GM12878 (cell line): ENCODE results near the gene SERINC1. TPM values are rescaled to one million over a fixed set of nuclear protein-coding genes. Genes with fewer than 3 reads are reported as not detected.

Experiments
- ATAC-seq: fragments of 200-7000 bp; cut with Tn5 transposase; 3 replicates; pipeline ENCODE4 v1.9.1; 2020; ENCODE audit warnings: mild to moderate bottlenecking, moderate library complexity
- BruUV-seq: library from RNA; stranded (reverse); fragments of 400-500 nt; replicated peaks from 2 replicates; lab custom pipeline; 2021; lab: Mats Ljungman, UMichigan
- CTCF ChIA-PET: fragments of 300-600 bp; sonication (Branson Sonifier 250); formaldehyde crosslinking; extraction: SDS; loops from one replicate; lab custom pipeline; 2021; ENCODE audit warnings: inconsistent platforms; lab: Yijun Ruan, JAX
- POLR2A ChIA-PET: fragments of 350-600 bp; formaldehyde crosslinking; extraction: SDS; loops from one replicate; lab custom pipeline; 2021; ENCODE audit warnings: inconsistent platforms; lab: Charles Lee
- RAD21 ChIA-PET: fragments of 300-600 bp; sonication (Branson Sonifier 250); formaldehyde crosslinking; loops from one replicate; lab custom pipeline; 2023; ENCODE audit warnings: antibody characterized with exemption; ENCODE audit not compliant: unreplicated experiment; lab: Charles Lee
- SMC1A ChIA-PET: fragments of 300-600 bp; sonication (Branson Sonifier 250); formaldehyde crosslinking; loops from one replicate; lab custom pipeline; 2023; ENCODE audit not compliant: unreplicated experiment, uncharacterized antibody; lab: Charles Lee
- DNase-seq: peaks from one replicate; pipeline ENCODE4 v3.0.0-alpha.2; 2011; ENCODE audit warnings: low read depth, low spot score
- FAIRE-seq: peaks from 3 replicates; lab custom pipeline; 2011; peaks lifted over from hg19 to GRCh38; lab: Jason Lieb, UNC
- H2AFZ ChIP-seq: 2 replicates; pipeline ENCODE4 v1.6.0; 2011; ENCODE audit warnings: low read depth, low read length, control low read depth; ENCODE audit not compliant: control insufficient read depth
- H3K27ac ChIP-seq: 2 replicates; pipeline ENCODE4 v1.5.1; 2011; ENCODE audit warnings: control low read depth; ENCODE audit not compliant: control insufficient read depth, insufficient read depth
- H3K27me3 ChIP-seq, 2 experiments: replicated peaks in 1 of 2; 2 replicates each; pipeline versions ENCODE4 v1.6.0 to v1.6.1; 2011; ENCODE audit warnings: low read length in 1 of 2; ENCODE audit not compliant: control insufficient read depth in 2 of 2, insufficient read depth in 2 of 2
- H3K36me3 ChIP-seq, 2 experiments: 2 replicates each; pipeline ENCODE4 v1.5.1; 2011; ENCODE audit warnings: low read length in 1 of 2; ENCODE audit not compliant: control insufficient read depth in 2 of 2, insufficient read depth in 2 of 2
- H3K4me1 ChIP-seq: 2 replicates; pipeline ENCODE4 v1.6.1; 2011; ENCODE audit warnings: mild to moderate bottlenecking, low read length, moderate library complexity, mixed read lengths; ENCODE audit not compliant: control insufficient read depth, insufficient read depth
- H3K4me2 ChIP-seq: 2 replicates; pipeline ENCODE4 v1.6.0; 2011; ENCODE audit warnings: control low read depth; ENCODE audit not compliant: control insufficient read depth, insufficient read depth
- H3K4me3 ChIP-seq: fragments of 200-600 bp; sonication (generic); 2 replicates; pipeline ENCODE4 v1.5.1; 2016
- H3K79me2 ChIP-seq: 2 replicates; pipeline ENCODE4 v1.6.0; 2011; ENCODE audit warnings: low read length; ENCODE audit not compliant: control insufficient read depth, insufficient read depth
- H3K9ac ChIP-seq: 2 replicates; pipeline ENCODE4 v1.8.0; 2011; ENCODE audit warnings: low read length, control low read depth, mixed read lengths; ENCODE audit not compliant: control insufficient read depth, insufficient read depth
- H3K9me3 ChIP-seq: replicated peaks from 3 replicates; pipeline ENCODE4 v1.5.1; 2011; ENCODE audit warnings: mild to moderate bottlenecking, low read length; ENCODE audit not compliant: control insufficient read depth, insufficient read depth
- H4K20me1 ChIP-seq: 2 replicates; pipeline ENCODE4 v1.6.0; 2011; ENCODE audit not compliant: control insufficient read depth, insufficient read depth
- FOXK2 ChIP-seq: fragments of 450-650 bp; IDR thresholded peaks from 2 replicates; pipeline ENCODE4 v1.6.1; 2017; ENCODE audit warnings: mild to moderate bottlenecking, moderate library complexity
- HDGF ChIP-seq: fragments of 450-650 bp; IDR thresholded peaks from 2 replicates; pipeline ENCODE4 v1.6.1; 2016; ENCODE audit warnings: antibody characterized with exemption
- IKZF1 ChIP-seq: fragments of 450-650 bp; conservative IDR thresholded peaks from 2 replicates; pipeline ENCODE4 v1.6.1; 2017; ENCODE audit warnings: antibody characterized with exemption, mild to moderate bottlenecking
- IKZF2 ChIP-seq, 2 experiments: fragments of 450-650 bp; IDR thresholded peaks; 2 replicates each; pipeline ENCODE4 v1.6.1; 2017; ENCODE audit warnings: mild to moderate bottlenecking in 2 of 2, moderate library complexity in 2 of 2
- RB1 ChIP-seq: fragments of 450-650 bp; formaldehyde crosslinking; IDR thresholded peaks from 2 replicates; pipeline ENCODE4 v1.6.1; 2017; ENCODE audit warnings: mild to moderate bottlenecking, borderline replicate concordance
- RELA ChIP-seq: fragments of 450-650 bp; IDR thresholded peaks from 2 replicates; pipeline ENCODE4 v1.8.0; 2014; ENCODE audit warnings: borderline replicate concordance; ENCODE audit not compliant: partially characterized antibody
- SIX5 ChIP-seq: IDR thresholded peaks from 2 replicates; pipeline ENCODE4 v1.6.1; 2011; ENCODE audit warnings: mild to moderate bottlenecking, low read depth, low read length, moderate library complexity; ENCODE audit not compliant: severe bottlenecking
- SREBF2 ChIP-seq: IDR thresholded peaks from 2 replicates; pipeline ENCODE4 v1.6.1; 2012; ENCODE audit warnings: mild to moderate bottlenecking, low read length
- ZNF217 ChIP-seq: fragments of 450-650 bp; IDR thresholded peaks from 2 replicates; pipeline ENCODE4 v1.6.1; 2017; ENCODE audit warnings: antibody characterized with exemption, mild to moderate bottlenecking
- WGBS: methylation state at CpG from one replicate; pipeline ENCODE4 v1.1.6; 2016; ENCODE audit warnings: low lambda C conversion rate; ENCODE audit not compliant: insufficient replicate concordance, insufficient coverage; ENCODE audit errors: missing lambda C conversion rate; 5-methylcytosine and 5-hydroxymethylcytosine counted together
- in situ Hi-C: fragments of 300-500 bp; cut with MboI; formaldehyde crosslinking; loops from 9 replicates; pipeline ENCODE4 v1.14.3; 2018; ENCODE audit warnings: mixed read lengths
- intact Hi-C: fragments of 100-400 bp; cut with micrococcal nuclease; formaldehyde crosslinking; loops from one replicate; pipeline ENCODE4 v1.14.2; 2022; ENCODE audit not compliant: unreplicated experiment
- polyA plus RNA-seq, 11 experiments: library from polyadenylated mRNA; depleted of rRNA in 4 of 11; unstranded in 6 of 11; stranded (reverse) in 5 of 11; fragments of >200 nt; fragmentation: Nextera tagmentation in 4 of 11; fragmentation: Illumina TruSeq in 1 of 11; extraction: Ambion mirVana in 4 of 11; extraction: Trizol in 1 of 11; gene quantifications; 1 replicate in 1 of 11; 2 replicates in 10 of 11; pipeline versions ENCODE4 v1.2.1 to v1.2.3, GENCODE V29; 2011 to 2016; ENCODE audit warnings: inconsistent platforms in 2 of 11, missing spikeins in 2 of 11, low read depth in 1 of 11
- total RNA-seq, 4 experiments: library from RNA; depleted of rRNA in 3 of 4; stranded (reverse); fragments of >200 nt in 3 of 4; fragmentation: Illumina TruSeq in 1 of 4; extraction: Trizol in 1 of 4; gene quantifications; 2 replicates each; pipeline versions ENCODE4 v1.2.1 to v1.2.3, GENCODE V29; 2013 to 2021
- TF ChIP-seq, protein P1 (sequence below): IDR thresholded peaks from 2 replicates; pipeline ENCODE4 v1.6.1; 2011; ENCODE audit warnings: borderline replicate concordance, low read depth, mild to moderate bottlenecking, moderate library complexity, mixed read lengths, low read length; ENCODE audit not compliant: insufficient read depth; ENCODE audit errors: extremely low read length
- TF ChIP-seq, protein P2 (sequence below): fragments of 450-650 bp; IDR thresholded peaks from 2 replicates; pipeline ENCODE4 v1.6.1; 2017; ENCODE audit warnings: mild to moderate bottlenecking, moderate library complexity
- TF ChIP-seq, protein P3 (sequence below): fragments of 450-650 bp; IDR thresholded peaks from 2 replicates; pipeline ENCODE4 v1.6.1; 2017; ENCODE audit warnings: low read depth, mild to moderate bottlenecking, moderate library complexity
- TF ChIP-seq, protein P4 (sequence below): fragments of 450-650 bp; conservative IDR thresholded peaks from 2 replicates; pipeline ENCODE4 v1.6.1; 2017; ENCODE audit warnings: mild to moderate bottlenecking, moderate library complexity

SERINC1 gene
- total and polyA plus RNA-seq, 10 of the 15 experiments (the other 5 are each of a cell fraction or from before 2014, with no cell fraction given) = 18.5 to 45.7 (median 31.1) TPM

DNA sequence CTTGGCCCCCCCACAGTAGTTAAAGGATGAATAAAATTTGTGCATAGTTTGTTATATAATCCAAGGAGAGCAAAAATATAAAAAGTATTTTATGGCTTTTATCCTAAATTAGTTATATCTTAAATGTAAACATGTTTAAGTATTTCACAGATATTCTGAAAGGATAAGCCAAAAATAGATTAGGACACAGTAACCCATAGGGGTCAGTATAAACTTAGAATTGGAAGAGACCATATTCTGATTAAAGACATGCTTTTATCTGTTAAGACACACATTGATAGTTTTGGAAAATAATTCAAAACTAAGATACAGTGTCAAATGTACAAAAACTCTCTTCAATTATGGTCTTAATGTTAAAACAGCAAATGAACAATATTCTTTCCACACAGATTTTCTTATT, 4.5 kb upstream of the SERINC1 start (continued):
- no peak for TF ChIP-seq ZNF217

DNA sequence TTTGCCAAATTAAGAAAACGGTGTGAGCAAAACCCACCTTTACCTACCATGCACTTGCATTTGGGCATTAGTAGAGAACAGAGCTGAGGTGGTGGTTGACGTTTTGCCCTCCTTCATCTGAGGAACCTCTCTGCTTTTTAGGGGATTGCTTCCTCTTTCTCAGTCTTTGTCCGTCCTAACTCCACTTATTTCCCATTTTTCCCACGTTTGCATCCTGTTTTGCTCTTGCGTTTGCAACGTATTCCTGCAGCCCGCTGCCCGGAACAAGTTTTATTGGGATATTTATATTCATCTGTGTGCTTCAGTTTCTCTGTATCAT, 374 bp upstream of the SERINC1 start:
- POLR2A ChIA-PET = interaction anchor here (0.8 to 2.3 kb wide), 3 partner anchors 70 to 459 kb away, joined by 3 to 9 read pairs (median 3); partner anchors contain the start of gene HSF2
- DNase-seq (no peak), FAIRE-seq (no peak), ATAC-seq (peak; percentile 69)
- Histone ChIP-seq H3K79me2 (peaks cover 44% of the 10 kb centered on the region), H2AFZ (peak overlapping the region; percentile 100), H4K20me1 (no peaks in the 10 kb centered on the region), H3K9ac (peak overlapping the region; percentile 93), H3K4me2 (peak overlapping the region; percentile 62), H3K4me1 (no peaks in the 10 kb centered on the region; the same call in 1 of the 2 replicates), H3K27me3 (no peaks in the 10 kb centered on the region), H3K9me3 (no peaks in the 10 kb centered on the region), H3K36me3 (no peaks in the 10 kb centered on the region), H3K4me3 (peak overlapping the region; percentile 92), H3K27ac (peak overlapping the region; percentile 89)
- BruUV-seq = TSS peak; percentile 89
- SMC1A ChIA-PET = interaction anchor here (0.7 to 2.6 kb wide), 6 partner anchors 25 to 367 kb away, joined by 3 to 9 read pairs (median 5); no protein-coding TSS in a partner anchor
- WGBS = 1% methylated on average over 8 of the region's 8 CpGs
- in situ Hi-C loops (loop anchor here (25.0 kb wide), 1 partner anchor 1135 kb away; the partner anchor contains the start of gene TBC1D32), intact Hi-C loops (loop anchor here (10.0 kb wide), 1 partner anchor 243 kb away; no protein-coding TSS in a partner anchor)
- CTCF ChIA-PET = interaction anchor here (0.7 to 2.2 kb wide), 7 partner anchors 13 to 256 kb away, joined by 3 to 12 read pairs (median 3); no protein-coding TSS in a partner anchor
- RAD21 ChIA-PET = interaction anchor here (0.8 to 1.0 kb wide), 2 partner anchors 12 to 58 kb away, joined by 3 to 5 read pairs; no protein-coding TSS in a partner anchor
- peak; percentile 34; the same call in 1 of the 2 replicates for TF ChIP-seq IKZF1
- no peak for TF ChIP-seq RB1
- TF ChIP-seq SIX5 = no peak
- TF ChIP-seq, protein P1, sequence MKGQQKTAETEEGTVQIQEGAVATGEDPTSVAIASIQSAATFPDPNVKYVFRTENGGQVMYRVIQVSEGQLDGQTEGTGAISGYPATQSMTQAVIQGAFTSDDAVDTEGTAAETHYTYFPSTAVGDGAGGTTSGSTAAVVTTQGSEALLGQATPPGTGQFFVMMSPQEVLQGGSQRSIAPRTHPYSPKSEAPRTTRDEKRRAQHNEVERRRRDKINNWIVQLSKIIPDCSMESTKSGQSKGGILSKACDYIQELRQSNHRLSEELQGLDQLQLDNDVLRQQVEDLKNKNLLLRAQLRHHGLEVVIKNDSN = no peak
- no peak for TF ChIP-seq SREBF2
- TF ChIP-seq, protein P2, sequence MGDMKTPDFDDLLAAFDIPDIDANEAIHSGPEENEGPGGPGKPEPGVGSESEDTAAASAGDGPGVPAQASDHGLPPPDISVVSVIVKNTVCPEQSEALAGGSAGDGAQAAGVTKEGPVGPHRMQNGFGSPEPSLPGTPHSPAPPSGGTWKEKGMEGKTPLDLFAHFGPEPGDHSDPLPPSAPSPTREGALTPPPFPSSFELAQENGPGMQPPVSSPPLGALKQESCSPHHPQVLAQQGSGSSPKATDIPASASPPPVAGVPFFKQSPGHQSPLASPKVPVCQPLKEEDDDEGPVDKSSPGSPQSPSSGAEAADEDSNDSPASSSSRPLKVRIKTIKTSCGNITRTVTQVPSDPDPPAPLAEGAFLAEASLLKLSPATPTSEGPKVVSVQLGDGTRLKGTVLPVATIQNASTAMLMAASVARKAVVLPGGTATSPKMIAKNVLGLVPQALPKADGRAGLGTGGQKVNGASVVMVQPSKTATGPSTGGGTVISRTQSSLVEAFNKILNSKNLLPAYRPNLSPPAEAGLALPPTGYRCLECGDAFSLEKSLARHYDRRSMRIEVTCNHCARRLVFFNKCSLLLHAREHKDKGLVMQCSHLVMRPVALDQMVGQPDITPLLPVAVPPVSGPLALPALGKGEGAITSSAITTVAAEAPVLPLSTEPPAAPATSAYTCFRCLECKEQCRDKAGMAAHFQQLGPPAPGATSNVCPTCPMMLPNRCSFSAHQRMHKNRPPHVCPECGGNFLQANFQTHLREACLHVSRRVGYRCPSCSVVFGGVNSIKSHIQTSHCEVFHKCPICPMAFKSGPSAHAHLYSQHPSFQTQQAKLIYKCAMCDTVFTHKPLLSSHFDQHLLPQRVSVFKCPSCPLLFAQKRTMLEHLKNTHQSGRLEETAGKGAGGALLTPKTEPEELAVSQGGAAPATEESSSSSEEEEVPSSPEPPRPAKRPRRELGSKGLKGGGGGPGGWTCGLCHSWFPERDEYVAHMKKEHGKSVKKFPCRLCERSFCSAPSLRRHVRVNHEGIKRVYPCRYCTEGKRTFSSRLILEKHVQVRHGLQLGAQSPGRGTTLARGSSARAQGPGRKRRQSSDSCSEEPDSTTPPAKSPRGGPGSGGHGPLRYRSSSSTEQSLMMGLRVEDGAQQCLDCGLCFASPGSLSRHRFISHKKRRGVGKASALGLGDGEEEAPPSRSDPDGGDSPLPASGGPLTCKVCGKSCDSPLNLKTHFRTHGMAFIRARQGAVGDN = peak; percentile 83
- 0 out of 2 replicates have a peak, but pooled peaks have one; percentile 2 for TF ChIP-seq HDGF
- TF ChIP-seq, protein P3, sequence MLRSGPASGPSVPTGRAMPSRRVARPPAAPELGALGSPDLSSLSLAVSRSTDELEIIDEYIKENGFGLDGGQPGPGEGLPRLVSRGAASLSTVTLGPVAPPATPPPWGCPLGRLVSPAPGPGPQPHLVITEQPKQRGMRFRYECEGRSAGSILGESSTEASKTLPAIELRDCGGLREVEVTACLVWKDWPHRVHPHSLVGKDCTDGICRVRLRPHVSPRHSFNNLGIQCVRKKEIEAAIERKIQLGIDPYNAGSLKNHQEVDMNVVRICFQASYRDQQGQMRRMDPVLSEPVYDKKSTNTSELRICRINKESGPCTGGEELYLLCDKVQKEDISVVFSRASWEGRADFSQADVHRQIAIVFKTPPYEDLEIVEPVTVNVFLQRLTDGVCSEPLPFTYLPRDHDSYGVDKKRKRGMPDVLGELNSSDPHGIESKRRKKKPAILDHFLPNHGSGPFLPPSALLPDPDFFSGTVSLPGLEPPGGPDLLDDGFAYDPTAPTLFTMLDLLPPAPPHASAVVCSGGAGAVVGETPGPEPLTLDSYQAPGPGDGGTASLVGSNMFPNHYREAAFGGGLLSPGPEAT = peak; percentile 10; the same call in 1 of the 2 replicates
- TF ChIP-seq IKZF2 (IDR thresholded peaks at IDR 0.05) = peak; percentile 54 to 81
- no peak for TF ChIP-seq RELA
- TF ChIP-seq, protein P4, sequence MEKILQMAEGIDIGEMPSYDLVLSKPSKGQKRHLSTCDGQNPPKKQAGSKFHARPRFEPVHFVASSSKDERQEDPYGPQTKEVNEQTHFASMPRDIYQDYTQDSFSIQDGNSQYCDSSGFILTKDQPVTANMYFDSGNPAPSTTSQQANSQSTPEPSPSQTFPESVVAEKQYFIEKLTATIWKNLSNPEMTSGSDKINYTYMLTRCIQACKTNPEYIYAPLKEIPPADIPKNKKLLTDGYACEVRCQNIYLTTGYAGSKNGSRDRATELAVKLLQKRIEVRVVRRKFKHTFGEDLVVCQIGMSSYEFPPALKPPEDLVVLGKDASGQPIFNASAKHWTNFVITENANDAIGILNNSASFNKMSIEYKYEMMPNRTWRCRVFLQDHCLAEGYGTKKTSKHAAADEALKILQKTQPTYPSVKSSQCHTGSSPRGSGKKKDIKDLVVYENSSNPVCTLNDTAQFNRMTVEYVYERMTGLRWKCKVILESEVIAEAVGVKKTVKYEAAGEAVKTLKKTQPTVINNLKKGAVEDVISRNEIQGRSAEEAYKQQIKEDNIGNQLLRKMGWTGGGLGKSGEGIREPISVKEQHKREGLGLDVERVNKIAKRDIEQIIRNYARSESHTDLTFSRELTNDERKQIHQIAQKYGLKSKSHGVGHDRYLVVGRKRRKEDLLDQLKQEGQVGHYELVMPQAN = 0 out of 2 replicates have a peak, but pooled peaks have one; percentile 12
- 0 out of 2 replicates have a peak, but pooled peaks have one; percentile 0 for TF ChIP-seq FOXK2
